IPS-NIHi7 (cell line): ENCODE data around the gene KDM4B.

Source experiments
- DNase-seq: peaks from one replicate; pipeline ENCODE4 v3.0.0; 2012; ENCODE audit warnings: mixed read lengths; ENCODE audit errors: extremely low spot score

KDM4B gene

GRCh38 chr19:5086725-5087439 is 118.0 kb downstream of the KDM4B start:
- peak; percentile 84 for DNase-seq

GRCh38 chr19:5089283-5089682 is 120.4 kb downstream of the KDM4B start:
- no peak for DNase-seq

GRCh38 chr19:5090465-5091017 is 121.6 kb downstream of the KDM4B start:
- DNase-seq = no peak

- DNase-seq = peak; percentile 48
Measured at GRCh38 chr19:5091018-5091683, 122.2 kb downstream of the KDM4B start.

GRCh38 chr19:5091684-5092480 is 123.0 kb downstream of the KDM4B start:
- no peak for DNase-seq

- DNase-seq = no peak
Measured at GRCh38 chr19:5092481-5092843, 123.5 kb downstream of the KDM4B start.

- no peak for DNase-seq
Measured at GRCh38 chr19:5093297-5093928, 124.5 kb downstream of the KDM4B start.

GRCh38 chr19:5093948-5094718 is 125.2 kb downstream of the KDM4B start:
- no peak for DNase-seq

GRCh38 chr19:5094768-5095567 is 126.1 kb downstream of the KDM4B start:
- DNase-seq = no peak

- no peak for DNase-seq
Measured at GRCh38 chr19:5095568-5095850, 126.6 kb downstream of the KDM4B start.

- no peak for DNase-seq
Measured at GRCh38 chr19:5096536-5096935, 127.6 kb downstream of the KDM4B start.

- DNase-seq = no peak
Measured at GRCh38 chr19:5097331-5097930, 128.5 kb downstream of the KDM4B start.

- DNase-seq = no peak
Measured at GRCh38 chr19:5097959-5098623, 129.2 kb downstream of the KDM4B start.

GRCh38 chr19:5098646-5099045 is 129.7 kb downstream of the KDM4B start:
- DNase-seq = no peak

GRCh38 chr19:5099701-5100221 is 130.8 kb downstream of the KDM4B start:
- DNase-seq = no peak

- no peak for DNase-seq
Measured at GRCh38 chr19:5101871-5102270, 133.0 kb downstream of the KDM4B start.

- DNase-seq = no peak
Measured at GRCh38 chr19:5102520-5102919, 133.6 kb downstream of the KDM4B start.

- DNase-seq = no peak
Measured at GRCh38 chr19:5103061-5103701, 134.3 kb downstream of the KDM4B start.
